Activated CD4-positive, alpha-beta T cell treated with anti-CD3 and anti-CD28 coated beads for 24 hours (primary cell): ENCODE results near the gene TMCC3.
"Not testable (repeated sequence)": the region's sequence is repeated elsewhere in the genome, so short reads cannot be mapped to it uniquely, and the experiment has no call there.

Experiments
- DNase-seq, 2 donors: peaks; one replicate each; pipeline ENCODE4 v3.0.0-alpha.2; 2020; ENCODE audit warnings: low read depth in 2 of 2

The TMCC3 gene

GRCh38 chr12:94602024-94602423 is 48.3 kb downstream of the TMCC3 start:
- no peak for DNase-seq

- not testable (repeated sequence) for DNase-seq
Measured at GRCh38 chr12:94601307-94601706, 49.0 kb downstream of the TMCC3 start.

GRCh38 chr12:94599189-94599588 is 51.2 kb downstream of the TMCC3 start:
- DNase-seq, result no peak

- DNase-seq, result no peak
Measured at GRCh38 chr12:94597268-94597667, 53.1 kb downstream of the TMCC3 start.

DNA sequence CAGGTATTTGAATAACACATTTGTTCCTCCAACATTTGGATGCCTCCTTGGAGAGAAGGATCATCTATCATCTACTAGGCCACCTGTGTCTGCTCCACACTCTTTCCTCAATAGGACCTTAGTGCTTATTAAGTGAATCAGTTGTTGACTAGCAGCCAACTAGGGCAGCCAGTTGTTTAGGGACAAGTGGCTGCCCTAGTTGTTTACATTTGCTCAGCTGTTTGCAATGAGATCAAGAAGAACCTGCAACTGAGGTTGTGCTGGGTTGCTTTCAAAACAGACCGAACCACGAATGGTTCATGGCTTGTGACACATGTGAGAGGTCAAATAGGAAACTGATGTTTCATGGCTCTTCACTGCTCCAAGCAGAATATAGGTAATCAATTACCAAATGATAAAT is 53.8 kb downstream of the TMCC3 start:
- no peak for DNase-seq

DNA sequence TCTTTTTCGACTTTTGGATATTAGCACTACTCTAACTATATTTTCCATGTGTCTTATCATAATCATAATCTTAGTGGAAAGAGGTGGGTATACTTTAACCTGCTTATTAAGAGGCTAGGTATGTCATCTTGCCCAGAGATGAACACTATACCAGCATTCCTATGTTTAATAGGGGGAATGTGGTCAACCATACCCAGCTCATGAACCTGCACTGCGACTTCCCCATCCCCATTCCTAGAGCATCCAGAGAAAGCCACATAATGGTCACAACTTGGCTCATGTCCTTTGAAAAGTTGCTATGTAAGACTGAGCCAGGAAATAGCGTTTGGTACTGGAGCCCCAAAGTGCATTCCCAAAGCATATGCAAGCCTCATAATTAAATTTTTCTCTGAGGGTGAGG is 55.2 kb downstream of the TMCC3 start:
- no peak for DNase-seq

- no peak for DNase-seq
Measured at GRCh38 chr12:94594443-94594825, 55.9 kb downstream of the TMCC3 start.

DNA sequence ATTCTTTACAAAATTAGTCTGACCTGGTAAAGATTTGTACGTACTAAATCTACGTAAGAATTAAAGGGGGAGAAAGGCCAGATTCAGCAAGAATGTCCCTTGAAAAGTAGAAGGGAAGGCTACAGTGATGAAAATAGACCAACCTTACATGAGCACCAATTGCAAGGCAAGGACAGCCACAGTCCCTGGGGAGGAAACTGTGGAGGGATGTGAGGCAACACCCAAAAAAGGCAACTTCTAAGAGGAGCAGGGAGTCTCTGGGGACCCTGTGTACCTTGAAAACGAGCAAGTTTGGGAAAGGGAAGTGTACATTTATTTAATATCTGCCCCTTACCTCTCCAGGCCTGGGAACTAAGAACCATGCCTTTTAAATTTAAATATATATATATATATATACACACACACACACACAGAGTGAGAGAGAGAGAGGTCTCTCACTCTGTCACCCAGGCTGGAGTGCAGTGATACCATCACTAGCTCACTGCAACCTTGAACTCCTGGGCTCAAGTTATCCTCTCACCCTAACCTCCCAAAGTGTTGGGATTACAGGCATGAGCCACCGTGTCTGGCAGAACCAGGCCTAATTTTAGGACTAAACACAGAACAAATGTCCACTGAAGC is 56.4 kb downstream of the TMCC3 start:
- no peak for DNase-seq

DNA sequence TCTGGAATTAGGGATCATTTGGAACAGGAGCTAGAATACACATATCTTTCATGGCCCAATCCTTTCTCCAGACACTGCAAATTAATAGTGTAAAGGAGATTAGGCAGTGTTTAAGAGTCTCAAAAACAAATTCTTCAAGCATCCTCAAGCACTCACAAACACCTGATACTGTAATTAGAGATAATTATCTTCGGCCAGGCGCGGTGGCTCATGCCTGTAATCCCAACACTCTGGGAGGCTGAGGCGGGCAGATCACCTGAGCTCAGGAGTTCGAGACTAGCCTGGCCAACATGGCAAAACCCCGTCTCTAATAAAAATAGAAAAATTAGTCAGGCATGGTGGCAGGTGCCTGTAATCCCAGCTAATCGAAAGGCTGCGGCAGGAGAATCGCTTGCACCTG is 57.6 kb downstream of the TMCC3 start:
- not testable (repeated sequence) for DNase-seq

DNA sequence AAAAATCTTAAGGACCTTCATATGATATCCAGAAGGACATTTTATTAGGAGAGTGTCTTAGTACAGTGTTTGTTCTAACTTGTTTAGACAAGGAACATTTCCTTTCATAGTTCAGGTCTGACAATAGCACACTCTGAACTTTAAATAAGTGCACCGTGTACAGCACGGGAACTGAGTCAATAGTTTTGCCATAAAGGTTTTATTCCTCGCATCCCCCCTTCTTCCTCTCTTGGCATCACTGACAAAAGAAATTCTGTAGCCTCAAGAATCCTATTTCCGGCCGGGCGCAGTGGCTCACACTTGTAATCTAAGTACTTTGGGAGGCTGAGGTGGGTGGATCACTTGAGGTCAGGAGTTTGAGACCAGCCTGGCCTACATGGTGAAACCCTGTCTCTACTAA is 58.3 kb downstream of the TMCC3 start:
- no peak for DNase-seq

DNA sequence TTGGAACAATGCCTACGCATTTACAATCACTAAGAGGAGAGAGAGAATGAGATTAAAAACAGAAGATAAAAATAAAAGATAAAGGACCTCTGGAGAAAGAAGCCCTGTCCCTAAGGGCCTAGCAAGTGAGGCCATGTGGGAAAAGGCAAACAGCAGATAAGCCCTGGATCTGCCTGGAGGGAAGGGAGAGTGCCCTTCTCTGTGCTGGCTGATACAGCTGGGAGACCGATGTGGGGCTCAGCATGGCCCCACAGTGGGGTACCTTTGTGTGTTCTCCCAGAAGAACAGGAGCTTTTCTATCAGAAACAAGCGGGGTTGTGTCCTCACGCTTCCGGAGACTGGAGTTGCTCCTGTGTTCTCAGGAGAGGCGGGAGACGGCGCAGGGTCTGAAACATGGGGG is 59.9 kb downstream of the TMCC3 start:
- DNase-seq, result no peak

- DNase-seq, result no peak
Measured at GRCh38 chr12:94589591-94590001, 60.8 kb downstream of the TMCC3 start.

GRCh38 chr12:94588346-94588745 is 62.0 kb downstream of the TMCC3 start:
- DNase-seq, result no peak

DNA sequence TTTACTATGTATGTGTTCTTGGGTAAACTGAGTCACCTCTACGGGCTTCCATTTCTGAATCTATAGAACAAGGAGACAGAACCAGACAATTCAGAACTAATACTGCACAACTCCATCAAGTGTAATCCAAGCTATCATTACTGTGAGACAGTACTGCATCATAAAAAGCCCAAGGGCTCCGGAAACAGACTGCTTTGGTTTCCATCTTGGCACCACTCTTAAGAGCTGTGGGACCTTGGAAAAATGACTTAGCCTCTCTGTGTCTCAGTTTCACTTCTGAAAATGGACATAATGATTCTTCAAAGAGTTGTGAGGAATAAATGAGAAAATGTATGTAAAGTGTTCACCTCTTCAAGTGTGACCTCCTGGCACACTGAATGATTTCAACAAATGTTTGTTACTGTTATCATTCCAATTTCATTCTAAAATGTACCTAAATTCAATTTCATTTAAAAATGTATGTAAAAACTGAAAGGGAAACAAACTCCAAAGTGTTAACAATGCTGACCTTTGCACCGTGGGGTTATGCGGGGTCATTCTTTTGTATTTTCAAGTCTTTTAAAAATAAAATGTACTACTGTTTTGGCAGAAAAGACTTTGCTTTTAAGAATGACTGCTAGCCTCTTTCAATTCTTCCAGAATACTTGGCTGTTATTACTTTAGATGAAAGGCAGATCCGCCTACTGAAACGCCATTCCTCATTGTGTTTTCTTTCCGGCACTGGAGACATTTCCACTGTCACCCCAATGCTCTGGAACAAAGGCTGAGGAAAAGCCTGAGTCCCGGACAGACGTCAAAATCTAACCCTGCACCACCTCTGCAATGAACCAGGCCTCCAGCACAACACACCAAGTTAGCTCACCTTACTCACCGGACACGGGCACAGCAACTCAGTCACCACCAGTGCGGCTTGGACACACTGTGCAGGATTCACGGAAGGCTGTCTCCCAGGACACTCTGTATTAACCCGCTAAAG is 62.8 kb downstream of the TMCC3 start:
- no peak for DNase-seq

- no peak for DNase-seq
Measured at GRCh38 chr12:94586589-94587259, 63.6 kb downstream of the TMCC3 start.

DNA sequence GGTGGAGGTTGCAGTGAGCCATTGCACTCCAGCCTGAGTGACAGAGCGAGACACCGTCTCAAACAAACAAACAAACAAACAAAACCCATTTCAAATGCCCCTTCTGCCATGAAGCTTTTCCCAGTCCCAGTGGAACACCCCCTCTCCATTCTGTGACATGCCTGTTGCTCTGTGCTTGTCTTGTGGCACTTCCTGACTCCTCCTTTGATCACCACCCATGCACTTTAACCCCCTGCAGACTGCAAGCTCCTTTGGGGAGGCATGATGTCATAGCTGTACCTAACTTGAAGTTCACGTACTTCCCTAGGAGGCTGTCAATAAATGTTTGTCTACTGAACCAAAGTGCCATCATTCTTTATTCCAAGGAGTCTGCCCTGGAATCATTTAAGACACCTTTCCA is 64.7 kb downstream of the TMCC3 start:
- DNase-seq, result no peak

DNA sequence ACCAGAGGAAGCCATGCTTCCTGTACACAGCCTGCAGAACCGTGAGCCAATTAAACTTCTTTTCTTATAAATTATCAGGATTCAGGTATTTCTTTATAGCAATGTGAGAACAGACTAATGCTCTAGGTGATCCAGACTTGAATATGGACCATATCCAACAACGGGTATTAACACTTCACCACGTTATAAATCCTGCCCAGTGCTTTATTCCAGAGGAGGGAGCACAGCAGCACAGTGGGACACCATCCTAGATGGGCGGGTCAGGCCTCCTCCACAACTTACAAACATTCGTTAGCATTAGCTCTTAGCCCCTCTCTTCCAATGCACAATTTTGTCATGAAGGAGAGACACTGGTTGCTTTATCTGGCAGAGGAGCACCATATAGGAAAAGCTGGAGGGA is 66.0 kb downstream of the TMCC3 start:
- no peak for DNase-seq

GRCh38 chr12:94582591-94582990 is 67.8 kb downstream of the TMCC3 start:
- DNase-seq, result no peak

DNA sequence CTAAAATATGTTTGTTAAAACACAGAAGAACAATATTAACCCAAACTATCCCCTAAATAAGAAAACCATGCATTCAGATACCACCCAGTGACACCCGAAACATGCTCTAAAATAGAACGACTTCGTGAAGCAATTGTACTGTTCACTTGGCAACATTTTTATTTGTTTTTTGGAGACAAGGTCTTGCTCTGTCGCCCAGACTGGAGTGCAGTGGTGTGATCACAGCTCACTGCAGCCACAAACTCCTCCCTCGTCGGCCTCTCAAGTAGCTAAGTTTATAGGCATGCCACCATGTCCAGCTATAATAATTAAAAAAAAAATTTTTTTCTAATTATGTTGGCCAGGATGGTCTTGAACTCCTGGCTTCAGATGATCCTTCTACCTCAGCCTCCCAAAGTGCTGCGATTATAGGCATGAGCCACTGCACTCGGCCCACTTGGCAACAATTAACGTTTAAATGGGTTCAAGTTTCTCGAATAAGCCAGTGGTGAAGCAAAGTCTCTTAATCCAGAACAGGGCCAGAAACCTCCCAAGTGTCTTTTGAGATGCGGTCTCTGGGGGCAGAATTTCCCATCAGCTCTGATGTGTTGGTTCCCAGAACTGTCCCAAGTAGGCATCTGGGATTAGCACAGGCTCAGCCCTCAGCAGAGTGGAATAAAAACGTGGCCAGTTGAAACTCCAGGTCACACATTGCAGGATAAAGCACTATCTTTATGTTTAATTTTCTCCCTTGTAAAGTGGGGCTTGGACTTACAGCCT is 74.5 kb downstream of the TMCC3 start:
- DNase-seq, result no peak

DNA sequence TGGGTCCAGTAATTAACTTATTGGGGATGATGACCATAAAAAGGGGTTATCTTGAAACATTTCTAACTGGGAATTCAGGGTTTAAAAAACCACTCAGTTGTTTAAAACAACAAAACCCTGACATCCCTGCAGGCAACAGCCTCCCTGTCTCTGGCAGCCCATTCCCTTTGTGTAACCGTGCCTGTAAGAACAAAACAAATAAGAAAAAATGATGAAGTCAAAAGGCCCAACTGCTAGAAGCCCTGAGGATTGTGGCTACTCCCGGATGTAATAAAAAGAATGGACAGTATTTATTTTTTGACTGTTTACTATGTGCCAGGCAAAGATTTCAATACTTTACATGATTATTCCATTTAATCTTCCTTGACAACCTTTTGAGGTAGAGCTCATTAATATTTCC is 75.3 kb downstream of the TMCC3 start:
- no peak for DNase-seq

- DNase-seq, result no peak
Measured at GRCh38 chr12:94571556-94571955, 78.8 kb downstream of the TMCC3 start.

- no peak for DNase-seq
Measured at GRCh38 chr12:94570161-94570560, 80.2 kb downstream of the TMCC3 start.
